ENCODE measurements around the gene VCL.

- TF ChIP-seq CTCF (conservative IDR thresholded peaks at IDR 0.05; ENCODE audit: low read depth, low read length) (no peak), EZH2 (IDR thresholded peaks at IDR 0.05; ENCODE audit: borderline replicate concordance, low read depth, low read length, poor library complexity, severe bottlenecking) (no peak)
Observed at GRCh38 chr10:74050653-74051052, 52.7 kb downstream of the VCL start.

Data from A673 (cell line).